ENCODE results near the gene GRIP1. TPM values are rescaled to one million over a fixed set of nuclear protein-coding genes. Genes with fewer than 3 reads are reported as not detected.

GRIP1 gene
- total RNA-seq, 1 experiment from 2014 or later, result 22.5 TPM

- Mint-ChIP-seq H3K27ac (no peak overlapping the region), H3K36me3 (peaks cover 38% of the 10 kb centered on the region), H3K4me3 (no peak overlapping the region), H3K4me1 (peaks cover 8% of the 10 kb centered on the region), H3K27me3 (ENCODE audit: low read depth) (no peaks in the 10 kb centered on the region), H3K9me3 (peaks cover 48% of the 10 kb centered on the region)
- ChIA-PET CTCF (no interaction called here), POLR2A (no interaction called here)
- DNase-seq (ENCODE audit: low spot score) (no peak), ATAC-seq (no peak)
- TF ChIP-seq ZNF396 (CRISPR knock-in tag; IDR thresholded peaks at IDR 0.05; ENCODE audit: borderline replicate concordance) (no peak), NFATC4 (CRISPR knock-in tag; IDR thresholded peaks at IDR 0.05) (no peak), ETV6 (CRISPR knock-in tag; IDR thresholded peaks at IDR 0.05) (no peak), PRDM15 (CRISPR knock-in tag; IDR thresholded peaks at IDR 0.05) (no peak), OVOL2 (CRISPR knock-in tag; IDR thresholded peaks at IDR 0.05; ENCODE audit: borderline replicate concordance) (no peak)
Observed at GRCh38 chr12:66508025-66508424, 170.9 kb downstream of the GRIP1 start.

GRCh38 chr12:66503746-66504145, 175.1 kb downstream of the GRIP1 start:
- TF ChIP-seq, protein P1, sequence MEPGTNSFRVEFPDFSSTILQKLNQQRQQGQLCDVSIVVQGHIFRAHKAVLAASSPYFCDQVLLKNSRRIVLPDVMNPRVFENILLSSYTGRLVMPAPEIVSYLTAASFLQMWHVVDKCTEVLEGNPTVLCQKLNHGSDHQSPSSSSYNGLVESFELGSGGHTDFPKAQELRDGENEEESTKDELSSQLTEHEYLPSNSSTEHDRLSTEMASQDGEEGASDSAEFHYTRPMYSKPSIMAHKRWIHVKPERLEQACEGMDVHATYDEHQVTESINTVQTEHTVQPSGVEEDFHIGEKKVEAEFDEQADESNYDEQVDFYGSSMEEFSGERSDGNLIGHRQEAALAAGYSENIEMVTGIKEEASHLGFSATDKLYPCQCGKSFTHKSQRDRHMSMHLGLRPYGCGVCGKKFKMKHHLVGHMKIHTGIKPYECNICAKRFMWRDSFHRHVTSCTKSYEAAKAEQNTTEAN (CRISPR knock-in tag; IDR thresholded peaks at IDR 0.05), result no peak
- TF ChIP-seq MXD4 (CRISPR knock-in tag; IDR thresholded peaks at IDR 0.05; ENCODE audit: borderline replicate concordance), result no peak
- Mint-ChIP-seq H3K36me3 (peaks cover 24% of the 10 kb centered on the region), H3K4me1 (peaks cover 33% of the 10 kb centered on the region), H3K27ac (no peak overlapping the region), H3K4me3 (no peak overlapping the region), H3K9me3 (peaks cover 30% of the 10 kb centered on the region), H3K27me3 (ENCODE audit: low read depth) (no peaks in the 10 kb centered on the region)
- ChIA-PET POLR2A (no interaction called here), CTCF (no interaction called here)
- no peak for DNase-seq (ENCODE audit: low spot score)
- ATAC-seq, result no peak

GRCh38 chr12:66502911-66503310, 176.0 kb downstream of the GRIP1 start:
- CTCF ChIA-PET, result no interaction called here
- ATAC-seq, result no peak
- no peaks in the 10 kb centered on the region for H3K27me3 Mint-ChIP-seq (ENCODE audit: low read depth)
- H3K9me3 Mint-ChIP-seq, result peaks cover 30% of the 10 kb centered on the region
- H3K36me3 Mint-ChIP-seq, result peaks cover 24% of the 10 kb centered on the region
- POLR2A ChIA-PET, result no interaction called here
- H3K4me3 Mint-ChIP-seq, result no peak overlapping the region
- no peak overlapping the region for H3K27ac Mint-ChIP-seq
- no peak for DNase-seq (ENCODE audit: low spot score)
- H3K4me1 Mint-ChIP-seq, result peaks cover 41% of the 10 kb centered on the region
- TF ChIP-seq, protein P2, sequence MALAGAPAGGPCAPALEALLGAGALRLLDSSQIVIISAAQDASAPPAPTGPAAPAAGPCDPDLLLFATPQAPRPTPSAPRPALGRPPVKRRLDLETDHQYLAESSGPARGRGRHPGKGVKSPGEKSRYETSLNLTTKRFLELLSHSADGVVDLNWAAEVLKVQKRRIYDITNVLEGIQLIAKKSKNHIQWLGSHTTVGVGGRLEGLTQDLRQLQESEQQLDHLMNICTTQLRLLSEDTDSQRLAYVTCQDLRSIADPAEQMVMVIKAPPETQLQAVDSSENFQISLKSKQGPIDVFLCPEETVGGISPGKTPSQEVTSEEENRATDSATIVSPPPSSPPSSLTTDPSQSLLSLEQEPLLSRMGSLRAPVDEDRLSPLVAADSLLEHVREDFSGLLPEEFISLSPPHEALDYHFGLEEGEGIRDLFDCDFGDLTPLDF (CRISPR knock-in tag; IDR thresholded peaks at IDR 0.05), result no peak
- TF ChIP-seq, protein P3, sequence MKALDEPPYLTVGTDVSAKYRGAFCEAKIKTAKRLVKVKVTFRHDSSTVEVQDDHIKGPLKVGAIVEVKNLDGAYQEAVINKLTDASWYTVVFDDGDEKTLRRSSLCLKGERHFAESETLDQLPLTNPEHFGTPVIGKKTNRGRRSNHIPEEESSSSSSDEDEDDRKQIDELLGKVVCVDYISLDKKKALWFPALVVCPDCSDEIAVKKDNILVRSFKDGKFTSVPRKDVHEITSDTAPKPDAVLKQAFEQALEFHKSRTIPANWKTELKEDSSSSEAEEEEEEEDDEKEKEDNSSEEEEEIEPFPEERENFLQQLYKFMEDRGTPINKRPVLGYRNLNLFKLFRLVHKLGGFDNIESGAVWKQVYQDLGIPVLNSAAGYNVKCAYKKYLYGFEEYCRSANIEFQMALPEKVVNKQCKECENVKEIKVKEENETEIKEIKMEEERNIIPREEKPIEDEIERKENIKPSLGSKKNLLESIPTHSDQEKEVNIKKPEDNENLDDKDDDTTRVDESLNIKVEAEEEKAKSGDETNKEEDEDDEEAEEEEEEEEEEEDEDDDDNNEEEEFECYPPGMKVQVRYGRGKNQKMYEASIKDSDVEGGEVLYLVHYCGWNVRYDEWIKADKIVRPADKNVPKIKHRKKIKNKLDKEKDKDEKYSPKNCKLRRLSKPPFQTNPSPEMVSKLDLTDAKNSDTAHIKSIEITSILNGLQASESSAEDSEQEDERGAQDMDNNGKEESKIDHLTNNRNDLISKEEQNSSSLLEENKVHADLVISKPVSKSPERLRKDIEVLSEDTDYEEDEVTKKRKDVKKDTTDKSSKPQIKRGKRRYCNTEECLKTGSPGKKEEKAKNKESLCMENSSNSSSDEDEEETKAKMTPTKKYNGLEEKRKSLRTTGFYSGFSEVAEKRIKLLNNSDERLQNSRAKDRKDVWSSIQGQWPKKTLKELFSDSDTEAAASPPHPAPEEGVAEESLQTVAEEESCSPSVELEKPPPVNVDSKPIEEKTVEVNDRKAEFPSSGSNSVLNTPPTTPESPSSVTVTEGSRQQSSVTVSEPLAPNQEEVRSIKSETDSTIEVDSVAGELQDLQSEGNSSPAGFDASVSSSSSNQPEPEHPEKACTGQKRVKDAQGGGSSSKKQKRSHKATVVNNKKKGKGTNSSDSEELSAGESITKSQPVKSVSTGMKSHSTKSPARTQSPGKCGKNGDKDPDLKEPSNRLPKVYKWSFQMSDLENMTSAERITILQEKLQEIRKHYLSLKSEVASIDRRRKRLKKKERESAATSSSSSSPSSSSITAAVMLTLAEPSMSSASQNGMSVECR (CRISPR knock-in tag; IDR thresholded peaks at IDR 0.05; ENCODE audit: borderline replicate concordance), result no peak
- TF ChIP-seq JUN (CRISPR knock-in tag; IDR thresholded peaks at IDR 0.05), result no peak
- no peak for TF ChIP-seq SMAD3 (CRISPR knock-in tag; IDR thresholded peaks at IDR 0.05; ENCODE audit: borderline replicate concordance)
- no peak for TF ChIP-seq GABPB1 (CRISPR knock-in tag; IDR thresholded peaks at IDR 0.05)
- TF ChIP-seq ZNF425 (CRISPR knock-in tag; conservative IDR thresholded peaks at IDR 0.05), result no peak
- no peak for TF ChIP-seq ATF2 (CRISPR knock-in tag; IDR thresholded peaks at IDR 0.05; ENCODE audit: borderline replicate concordance, low read depth)
- TF ChIP-seq, protein P4, sequence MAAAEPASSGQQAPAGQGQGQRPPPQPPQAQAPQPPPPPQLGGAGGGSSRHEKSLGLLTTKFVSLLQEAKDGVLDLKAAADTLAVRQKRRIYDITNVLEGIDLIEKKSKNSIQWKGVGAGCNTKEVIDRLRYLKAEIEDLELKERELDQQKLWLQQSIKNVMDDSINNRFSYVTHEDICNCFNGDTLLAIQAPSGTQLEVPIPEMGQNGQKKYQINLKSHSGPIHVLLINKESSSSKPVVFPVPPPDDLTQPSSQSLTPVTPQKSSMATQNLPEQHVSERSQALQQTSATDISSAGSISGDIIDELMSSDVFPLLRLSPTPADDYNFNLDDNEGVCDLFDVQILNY (CRISPR knock-in tag; IDR thresholded peaks at IDR 0.05), result no peak
- TF ChIP-seq TP53 (CRISPR knock-in tag; IDR thresholded peaks at IDR 0.05), result no peak
- TF ChIP-seq ZMAT4 (CRISPR knock-in tag; IDR thresholded peaks at IDR 0.05), result no peak

Measured in WTC11 (cell line).